GM23338 (cell line): ENCODE results near the gene ATP9A.

ENCODE experiments used
- CREB1 ChIP-seq: fragments of 250-450 bp; sonication (Bioruptor Pico); IDR thresholded peaks from 2 replicates; pipeline ENCODE4 v1.5.0; 2020; ENCODE audit warnings: low read depth, mild to moderate bottlenecking, moderate library complexity
- CTCF ChIP-seq, 2 experiments: fragments of 200-600 bp in 1 of 2; sonication (generic) in 1 of 2; conservative IDR thresholded peaks; 2 replicates each; pipeline versions ENCODE4 v1.5.1 to v1.6.1; 2016 to 2017; ENCODE audit warnings: antibody characterized with exemption in 2 of 2, low read depth in 2 of 2, mild to moderate bottlenecking in 2 of 2, moderate library complexity in 1 of 2
- EZH2 ChIP-seq: fragments of 200-600 bp; sonication (generic); IDR thresholded peaks from one replicate; pipeline ENCODE4 v1.8.0; 2017; ENCODE audit warnings: antibody characterized with exemption, mild to moderate bottlenecking, low read depth; ENCODE audit not compliant: unreplicated experiment
- EZH2phosphoT487 ChIP-seq: fragments of 200-600 bp; sonication (generic); IDR thresholded peaks from one replicate; pipeline ENCODE4 v1.8.1; 2018; ENCODE audit warnings: antibody characterized with exemption; ENCODE audit not compliant: unreplicated experiment
- NANOG ChIP-seq: IDR thresholded peaks from 2 replicates; pipeline ENCODE4 v1.6.1; 2016; ENCODE audit warnings: antibody characterized with exemption, borderline replicate concordance
- POLR2AphosphoS5 ChIP-seq: IDR thresholded peaks from 2 replicates; pipeline ENCODE4 v1.6.1; 2016; ENCODE audit warnings: antibody characterized with exemption, low read depth
- REST ChIP-seq: IDR thresholded peaks from one replicate; pipeline ENCODE4 v1.6.1; 2018; ENCODE audit warnings: antibody characterized with exemption; ENCODE audit not compliant: unreplicated experiment
- STAT1 ChIP-seq: IDR thresholded peaks from one replicate; pipeline ENCODE4 v1.6.1; 2016; ENCODE audit warnings: antibody characterized with exemption; ENCODE audit not compliant: unreplicated experiment
- ZNF114 ChIP-seq: fragments of 250-450 bp; sonication (Bioruptor Pico); IDR thresholded peaks from 2 replicates; pipeline ENCODE4 v1.5.0; 2020; ENCODE audit warnings: mild to moderate bottlenecking, moderate library complexity
- ZNF331 ChIP-seq: fragments of 250-450 bp; sonication (Bioruptor Pico); IDR thresholded peaks from 2 replicates; pipeline ENCODE4 v1.5.0; 2020; ENCODE audit warnings: low read depth, mild to moderate bottlenecking, moderate library complexity
- ZNF462 ChIP-seq: fragments of 250-450 bp; sonication (Bioruptor Pico); IDR thresholded peaks from 2 replicates; pipeline ENCODE4 v1.5.0; 2020; ENCODE audit warnings: mild to moderate bottlenecking, moderate library complexity
- TF ChIP-seq, protein P1 (sequence below): IDR thresholded peaks from 2 replicates; pipeline ENCODE4 v1.6.1; 2016; ENCODE audit warnings: antibody characterized with exemption

- no peak for TF ChIP-seq CTCF (conservative IDR thresholded peaks at IDR 0.05; ENCODE audit: low read depth in 2 of 2)
- no peak for TF ChIP-seq POLR2AphosphoS5
- no peak for TF ChIP-seq EZH2
- no peak for TF ChIP-seq EZH2phosphoT487
- TF ChIP-seq ZNF462 (CRISPR knock-in tag) = no peak
- no peak for TF ChIP-seq NANOG
- TF ChIP-seq CREB1 (CRISPR knock-in tag) = no peak
- no peak for TF ChIP-seq REST
- no peak for TF ChIP-seq STAT1
- TF ChIP-seq ZNF331 (CRISPR knock-in tag) = no peak
- TF ChIP-seq ZNF114 = no peak
- TF ChIP-seq, protein P1, sequence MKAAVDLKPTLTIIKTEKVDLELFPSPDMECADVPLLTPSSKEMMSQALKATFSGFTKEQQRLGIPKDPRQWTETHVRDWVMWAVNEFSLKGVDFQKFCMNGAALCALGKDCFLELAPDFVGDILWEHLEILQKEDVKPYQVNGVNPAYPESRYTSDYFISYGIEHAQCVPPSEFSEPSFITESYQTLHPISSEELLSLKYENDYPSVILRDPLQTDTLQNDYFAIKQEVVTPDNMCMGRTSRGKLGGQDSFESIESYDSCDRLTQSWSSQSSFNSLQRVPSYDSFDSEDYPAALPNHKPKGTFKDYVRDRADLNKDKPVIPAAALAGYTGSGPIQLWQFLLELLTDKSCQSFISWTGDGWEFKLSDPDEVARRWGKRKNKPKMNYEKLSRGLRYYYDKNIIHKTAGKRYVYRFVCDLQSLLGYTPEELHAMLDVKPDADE = no peak
Measured at GRCh38 chr20:51620432-51620831, 147.8 kb downstream of the ATP9A start.
